ENCODE results near the gene BBS5. TPM values are rescaled to one million over a fixed set of nuclear protein-coding genes. Genes with fewer than 3 reads are reported as not detected.
"Not testable (repeated sequence)": the region's sequence is repeated elsewhere in the genome, so short reads cannot be mapped to it uniquely, and the experiment has no call there.

BBS5 gene
- 2.4 TPM for total RNA-seq

- DNase-seq (ENCODE audit: low read depth in 2 of 3, low spot score in 2 of 3) = peak; percentile 32 to 82 (median 74)
Measured at GRCh38 chr2:169479257-169480078, at the start of gene BBS5. TSS of gene BBS5 (plus strand) at chr2:169479494. CDS start at chr2:169479554, 60 bp downstream.

GRCh38 chr2:169431772-169432171 is 47.5 kb upstream of the BBS5 start:
- DNase-seq (ENCODE audit: low read depth in 2 of 3, low spot score in 2 of 3) = not testable (repeated sequence)

GRCh38 chr2:169434236-169434635 is 45.1 kb upstream of the BBS5 start:
- DNase-seq (ENCODE audit: low read depth in 2 of 3, low spot score in 2 of 3) = not testable (repeated sequence)

GRCh38 chr2:169438466-169439072 is 40.7 kb upstream of the BBS5 start:
- no peak for DNase-seq (ENCODE audit: low read depth in 2 of 3, low spot score in 2 of 3)

- DNase-seq (ENCODE audit: low read depth in 2 of 3, low spot score in 2 of 3) = no peak
Measured at GRCh38 chr2:169439900-169440299, 39.4 kb upstream of the BBS5 start.

GRCh38 chr2:169446452-169446851 is 32.8 kb upstream of the BBS5 start:
- DNase-seq (ENCODE audit: low read depth in 2 of 3, low spot score in 2 of 3) = no peak

- DNase-seq (ENCODE audit: low read depth in 2 of 3, low spot score in 2 of 3) = no peak
Measured at GRCh38 chr2:169448316-169448715, 31.0 kb upstream of the BBS5 start.

- no peak for DNase-seq (ENCODE audit: low read depth in 2 of 3, low spot score in 2 of 3)
Measured at GRCh38 chr2:169448865-169449264, 30.4 kb upstream of the BBS5 start.

GRCh38 chr2:169452080-169452479 is 27.2 kb upstream of the BBS5 start:
- DNase-seq (ENCODE audit: low read depth in 2 of 3, low spot score in 2 of 3) = peak in 2 of 3 donors; percentile 32 to 66

GRCh38 chr2:169453044-169453443 is 26.2 kb upstream of the BBS5 start:
- DNase-seq (ENCODE audit: low read depth in 2 of 3, low spot score in 2 of 3) = not testable (repeated sequence)

GRCh38 chr2:169461143-169461542 is 18.2 kb upstream of the BBS5 start:
- DNase-seq (ENCODE audit: low read depth in 2 of 3, low spot score in 2 of 3) = no peak

- DNase-seq (ENCODE audit: low read depth in 2 of 3, low spot score in 2 of 3) = no peak
Measured at GRCh38 chr2:169462896-169463695, 16.2 kb upstream of the BBS5 start.

- DNase-seq (ENCODE audit: low read depth in 2 of 3, low spot score in 2 of 3) = no peak
Measured at GRCh38 chr2:169464466-169464865, 14.8 kb upstream of the BBS5 start.

- peak in 1 of 3 donors; percentile 17 for DNase-seq (ENCODE audit: low read depth in 2 of 3, low spot score in 2 of 3)
Measured at GRCh38 chr2:169464882-169465281, 14.4 kb upstream of the BBS5 start.

- peak in 1 of 3 donors; percentile 22 for DNase-seq (ENCODE audit: low read depth in 2 of 3, low spot score in 2 of 3)
Measured at GRCh38 chr2:169468841-169469240, 10.5 kb upstream of the BBS5 start.

GRCh38 chr2:169469952-169470572 is 9.2 kb upstream of the BBS5 start:
- no peak for DNase-seq (ENCODE audit: low read depth in 2 of 3, low spot score in 2 of 3)

- no peak for DNase-seq (ENCODE audit: low read depth in 2 of 3, low spot score in 2 of 3)
Measured at GRCh38 chr2:169472249-169472648, 7.0 kb upstream of the BBS5 start.

GRCh38 chr2:169476459-169476858 is 2.8 kb upstream of the BBS5 start:
- no peak for DNase-seq (ENCODE audit: low read depth in 2 of 3, low spot score in 2 of 3)

- no peak for DNase-seq (ENCODE audit: low read depth in 2 of 3, low spot score in 2 of 3)
Measured at GRCh38 chr2:169478339-169478738, 955 bp upstream of the BBS5 start.

- DNase-seq (ENCODE audit: low read depth in 2 of 3, low spot score in 2 of 3) = no peak
Measured at GRCh38 chr2:169478745-169479256, 493 bp upstream of the BBS5 start.

GRCh38 chr2:169480079-169480465 is 778 bp downstream of the BBS5 start:
- DNase-seq (ENCODE audit: low read depth in 2 of 3, low spot score in 2 of 3) = no peak

All from hematopoietic multipotent progenitor cell (in vitro differentiated cells).